HG02970 (cell line): ENCODE results near the gene WDR81.
A peak's percentile ranks its signal among the peaks of the same experiment; 100 is the strongest.
"Not testable (repeated sequence)": the region's sequence is repeated elsewhere in the genome, so short reads cannot be mapped to it uniquely, and the experiment has no call there.

Experiments
- ATAC-seq: cut with Tn5 transposase; IDR thresholded peaks from one replicate; pipeline ENCODE4 v1.9.1; 2021; ENCODE audit warnings: mild to moderate bottlenecking, moderate library complexity, moderate number of reproducible peaks; ENCODE audit not compliant: unreplicated experiment, low FRiP score

Gene WDR81

GRCh38 chr17:1712271-1712670, 12.2 kb upstream of the WDR81 start:
- no peak for ATAC-seq

DNA sequence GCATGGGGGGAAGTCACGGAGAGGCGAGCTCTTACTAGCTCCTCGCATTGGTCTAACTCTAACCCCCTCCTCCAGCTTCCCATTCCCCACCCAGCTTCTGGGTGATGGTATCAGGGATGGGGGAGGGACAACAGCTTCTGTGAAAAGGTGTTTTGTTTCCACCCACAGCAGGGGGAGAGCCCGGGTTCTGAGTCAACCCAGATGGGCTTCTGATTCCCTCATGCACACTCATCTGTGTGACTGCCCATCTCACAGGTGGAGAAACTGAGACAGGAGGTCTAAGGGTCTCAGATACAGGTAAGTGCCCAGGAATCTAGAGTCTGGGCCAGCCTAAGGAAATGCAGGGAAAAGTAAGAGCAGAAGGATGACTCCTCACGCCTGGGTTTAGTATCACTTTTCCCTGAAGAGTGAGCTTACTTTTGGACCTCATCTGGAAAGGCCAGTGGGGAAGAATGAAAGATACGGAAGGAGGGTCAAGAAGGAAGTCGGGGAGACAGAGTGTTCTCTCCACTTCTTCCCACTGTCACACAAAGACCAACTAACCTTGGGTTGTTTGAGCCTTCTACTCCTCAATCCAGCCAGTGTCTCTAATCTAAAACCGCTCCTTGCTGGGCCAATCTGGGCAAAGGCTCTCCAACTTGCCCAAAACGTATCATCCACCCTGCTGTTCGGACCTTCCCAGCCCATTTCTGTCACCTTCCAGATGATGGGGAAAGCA, 11.2 kb upstream of the WDR81 start:
- no peak for ATAC-seq

- no peak for ATAC-seq
Observed at GRCh38 chr17:1713878-1714426, 10.6 kb upstream of the WDR81 start.

DNA sequence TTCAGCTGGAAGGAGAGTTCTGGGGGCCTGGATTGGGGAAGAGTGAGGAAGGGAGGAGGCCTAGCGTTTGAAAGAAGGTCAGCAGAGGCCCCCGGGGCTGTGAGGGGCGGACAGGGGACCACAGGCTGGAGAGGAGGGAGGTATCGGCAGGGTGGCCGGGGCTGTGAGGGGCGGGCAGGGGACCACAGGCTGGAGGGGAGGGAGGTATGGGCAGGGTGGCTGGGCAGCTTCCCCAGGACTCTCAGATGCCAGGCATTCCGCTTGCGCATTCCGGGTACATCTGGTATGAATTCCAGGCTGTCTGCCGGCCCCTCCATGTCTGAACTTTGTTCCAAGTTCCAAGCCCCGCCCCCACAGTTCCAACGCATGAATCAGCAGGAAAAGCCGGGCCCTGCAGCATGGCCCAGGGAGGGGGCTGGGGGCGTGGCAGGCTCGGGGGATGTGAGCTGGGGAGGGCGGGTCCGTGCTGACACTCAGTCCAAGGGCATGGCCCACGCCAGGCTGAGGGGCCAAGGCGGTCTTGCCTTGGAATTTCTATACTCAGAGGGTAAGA, 10.0 kb upstream of the WDR81 start:
- no peak for ATAC-seq

DNA sequence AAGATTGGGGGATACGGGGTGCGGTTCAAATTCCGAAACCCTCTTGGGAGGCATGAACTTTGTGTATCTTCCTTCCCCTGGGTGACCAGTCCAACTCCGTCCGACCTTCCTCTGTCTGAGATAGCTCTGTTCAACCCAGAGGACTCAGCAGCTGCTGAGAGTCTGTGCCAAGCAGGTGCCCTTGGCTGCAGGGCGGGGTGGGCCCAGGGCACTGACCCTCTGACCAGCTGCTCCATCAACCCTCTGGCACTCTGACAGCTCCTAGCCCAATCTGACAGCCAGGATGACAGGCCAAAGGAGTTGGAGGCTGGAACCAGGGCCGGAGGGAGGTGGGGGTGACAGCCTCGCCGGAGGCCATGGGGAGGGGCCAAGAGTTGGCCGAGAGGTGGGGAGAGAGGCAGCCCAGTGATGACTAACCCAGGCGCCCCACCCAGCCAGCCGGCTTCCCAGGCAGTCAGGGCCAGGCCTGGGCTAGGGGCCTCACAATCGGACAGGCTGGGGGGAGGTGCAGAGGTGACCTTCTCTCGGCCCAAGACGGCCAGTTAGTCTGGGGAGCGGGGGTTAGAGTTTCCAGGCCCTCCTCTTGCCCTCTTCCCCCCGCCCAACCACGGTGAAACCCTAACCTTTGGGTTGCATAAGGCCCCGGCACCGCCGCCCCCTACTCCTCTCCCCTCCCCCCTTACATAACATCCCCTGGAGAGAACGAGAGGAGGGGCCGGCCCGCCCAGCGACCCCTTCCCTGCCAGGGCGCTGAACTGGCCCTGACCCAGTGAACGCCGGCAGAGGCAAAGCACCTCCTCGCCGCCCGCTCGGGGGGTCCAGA, 9.3 kb upstream of the WDR81 start:
- no peak for ATAC-seq

DNA sequence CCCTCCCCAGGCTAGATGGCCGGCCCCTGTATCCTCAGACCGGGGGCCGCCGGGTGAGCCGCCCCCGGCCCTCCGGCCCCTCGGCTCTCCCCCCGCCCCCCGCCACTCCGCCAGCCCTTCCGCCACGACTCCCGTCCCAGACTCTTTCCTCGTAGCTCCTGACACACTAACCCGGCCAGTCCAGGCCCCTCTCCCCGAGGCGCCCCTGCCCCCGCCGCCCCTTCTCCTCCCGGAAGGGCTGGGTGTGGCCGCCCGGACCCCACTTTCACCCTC, 8.8 kb upstream of the WDR81 start:
- no peak for ATAC-seq

GRCh38 chr17:1716076-1716911, 8.2 kb upstream of the WDR81 start:
- peak; percentile 66 for ATAC-seq

DNA sequence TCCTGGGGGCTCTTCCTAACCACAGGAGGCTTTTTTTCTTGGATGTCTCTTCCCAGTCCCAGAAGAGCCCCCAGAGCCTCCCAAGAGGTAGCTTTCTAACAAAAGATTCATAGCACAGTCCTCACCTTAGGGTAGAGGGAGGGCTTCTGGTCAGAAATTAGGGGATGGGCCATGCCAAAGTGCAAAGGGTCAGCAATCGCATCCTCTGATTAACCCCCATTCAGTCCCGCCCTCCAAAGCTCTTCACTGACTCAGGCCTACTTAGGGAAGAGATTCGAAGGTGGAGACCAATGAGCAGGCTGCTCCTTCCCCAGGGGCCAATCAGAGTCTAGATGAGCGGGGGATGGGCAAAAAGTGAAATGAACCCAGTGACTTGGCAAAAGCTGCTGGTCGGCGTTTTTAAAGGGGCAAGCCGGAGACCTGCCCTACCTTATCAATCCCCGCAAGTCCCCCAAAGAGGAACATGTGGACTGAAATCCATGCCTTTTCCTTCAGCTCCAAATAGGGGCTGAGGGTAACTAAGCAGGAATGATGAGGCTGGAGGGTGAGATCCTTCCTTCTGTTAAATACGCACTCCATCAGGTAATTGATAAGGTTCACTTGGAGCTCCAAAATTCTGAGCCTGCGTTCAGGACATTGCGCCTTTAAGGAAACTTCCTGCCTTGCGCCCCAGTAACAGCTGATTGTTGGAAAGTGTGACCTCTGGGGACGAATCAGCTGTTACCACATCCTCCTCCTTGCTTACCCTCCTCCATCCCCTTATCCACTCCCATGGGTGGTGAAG, 7.4 kb upstream of the WDR81 start:
- ATAC-seq: peak; percentile 37

DNA sequence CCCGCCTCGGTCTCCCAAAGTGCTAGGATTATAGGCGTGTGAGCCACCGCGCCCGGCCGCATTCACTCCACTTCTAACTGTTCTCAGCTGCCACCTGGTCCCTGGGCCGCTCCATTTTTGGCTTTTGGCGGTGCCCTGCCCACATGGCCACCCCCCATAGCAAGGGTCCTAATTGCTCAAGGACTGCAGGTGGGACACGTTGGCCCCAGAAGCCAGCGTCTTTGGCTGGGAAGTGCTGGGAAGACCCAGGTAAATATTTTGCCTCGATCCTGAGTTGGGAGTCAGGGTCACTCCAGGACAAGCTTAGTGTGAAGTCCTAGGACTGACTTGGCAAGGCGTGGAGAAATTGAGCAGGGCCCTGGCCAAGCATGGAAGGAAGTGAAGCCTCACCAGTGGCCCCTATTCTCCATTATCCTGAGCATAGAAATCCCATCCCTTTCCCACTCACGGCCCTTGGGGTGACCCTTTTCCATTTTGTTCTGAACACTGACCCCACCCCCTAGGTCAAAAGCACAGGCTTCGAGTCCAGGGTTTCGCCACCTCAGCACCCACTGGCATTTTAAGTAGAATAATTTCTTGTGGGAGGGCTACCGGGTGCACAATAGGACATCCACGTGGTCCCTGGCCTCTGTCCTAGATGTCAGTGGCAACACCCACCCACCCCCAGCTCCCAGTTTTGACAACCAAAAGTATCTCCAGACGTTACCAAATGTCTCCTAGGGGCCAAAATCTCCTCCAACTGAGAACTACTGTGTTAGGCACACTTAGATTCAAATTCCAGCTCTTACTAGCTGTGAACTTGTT, 5.9 kb upstream of the WDR81 start:
- ATAC-seq: no peak

GRCh38 chr17:1720856-1721386, 3.6 kb upstream of the WDR81 start:
- no peak for ATAC-seq

DNA sequence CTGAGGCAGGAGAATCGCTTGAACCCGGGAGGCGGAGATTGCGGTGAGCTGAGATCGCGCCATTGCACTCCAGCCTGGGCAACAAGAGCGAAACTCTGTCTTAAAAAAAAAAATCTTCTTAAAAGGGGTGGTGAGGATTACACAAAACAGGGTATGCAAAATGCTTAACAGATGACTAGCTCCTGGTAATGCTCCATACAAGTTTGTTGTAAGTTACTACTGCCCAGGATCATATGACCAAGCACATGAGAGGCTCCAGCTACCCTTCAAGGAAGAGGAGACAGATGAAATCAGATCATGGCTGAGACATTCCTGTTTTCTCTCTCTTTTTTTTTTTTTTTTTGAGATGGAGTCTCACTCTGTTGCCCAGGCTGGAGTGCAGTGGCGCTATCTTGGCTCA, 2.5 kb upstream of the WDR81 start:
- ATAC-seq: not testable (repeated sequence)

DNA sequence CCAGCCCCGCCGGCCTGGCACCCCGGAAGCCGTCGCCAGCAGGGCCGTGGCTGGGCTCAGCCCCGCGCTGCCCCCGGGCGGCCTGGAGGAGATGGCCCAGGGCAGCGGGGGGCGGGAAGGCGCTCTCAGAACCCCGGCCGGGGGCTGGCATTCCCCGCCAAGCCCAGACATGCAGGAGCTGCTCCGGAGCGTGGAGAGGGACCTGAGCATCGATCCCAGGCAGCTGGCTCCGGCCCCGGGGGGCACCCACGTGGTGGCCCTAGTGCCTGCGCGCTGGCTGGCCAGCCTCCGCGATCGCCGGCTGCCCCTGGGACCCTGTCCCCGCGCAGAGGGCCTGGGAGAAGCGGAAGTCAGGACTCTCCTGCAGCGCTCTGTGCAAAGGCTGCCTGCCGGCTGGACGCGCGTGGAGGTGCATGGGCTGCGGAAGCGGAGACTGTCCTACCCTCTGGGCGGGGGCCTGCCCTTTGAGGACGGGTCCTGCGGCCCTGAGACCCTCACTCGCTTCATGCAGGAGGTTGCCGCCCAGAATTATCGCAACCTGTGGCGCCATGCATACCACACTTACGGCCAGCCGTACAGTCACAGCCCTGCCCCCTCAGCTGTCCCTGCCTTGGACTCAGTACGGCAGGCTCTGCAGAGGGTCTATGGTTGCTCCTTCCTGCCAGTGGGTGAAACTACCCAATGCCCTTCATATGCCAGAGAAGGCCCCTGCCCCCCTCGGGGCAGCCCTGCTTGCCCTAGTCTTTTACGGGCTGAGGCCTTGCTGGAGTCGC, 551 bp downstream of the WDR81 start:
- ATAC-seq: no peak

DNA sequence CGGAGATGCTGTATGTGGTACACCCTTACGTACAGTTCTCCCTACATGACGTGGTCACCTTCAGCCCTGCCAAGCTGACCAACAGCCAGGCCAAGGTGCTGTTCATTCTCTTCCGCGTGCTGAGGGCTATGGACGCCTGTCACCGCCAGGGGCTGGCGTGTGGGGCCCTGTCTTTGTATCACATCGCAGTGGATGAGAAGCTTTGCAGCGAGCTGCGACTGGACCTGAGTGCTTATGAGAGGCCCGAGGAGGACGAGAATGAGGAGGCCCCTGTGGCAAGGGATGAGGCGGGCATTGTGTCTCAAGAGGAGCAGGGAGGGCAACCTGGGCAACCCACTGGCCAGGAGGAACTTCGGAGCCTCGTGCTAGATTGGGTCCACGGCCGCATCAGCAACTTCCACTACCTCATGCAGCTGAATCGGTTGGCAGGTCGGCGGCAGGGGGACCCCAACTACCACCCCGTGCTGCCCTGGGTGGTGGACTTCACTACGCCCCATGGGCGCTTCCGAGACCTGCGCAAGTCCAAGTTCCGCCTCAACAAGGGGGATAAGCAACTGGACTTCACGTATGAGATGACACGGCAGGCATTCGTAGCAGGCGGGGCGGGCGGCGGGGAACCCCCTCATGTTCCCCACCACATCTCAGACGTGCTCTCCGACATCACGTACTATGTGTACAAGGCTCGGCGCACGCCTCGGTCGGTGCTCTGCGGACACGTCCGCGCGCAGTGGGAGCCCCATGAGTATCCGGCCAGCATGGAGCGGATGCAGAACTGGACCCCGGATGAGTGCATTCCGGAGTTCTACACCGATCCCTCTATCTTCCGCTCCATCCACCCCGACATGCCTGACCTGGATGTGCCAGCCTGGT, 1.4 kb downstream of the WDR81 start:
- ATAC-seq: no peak

GRCh38 chr17:1726626-1727257, 2.2 kb downstream of the WDR81 start:
- no peak for ATAC-seq

GRCh38 chr17:1727258-1727789, 2.8 kb downstream of the WDR81 start:
- no peak for ATAC-seq

- no peak for ATAC-seq
Observed at GRCh38 chr17:1727876-1728630, 3.5 kb downstream of the WDR81 start.
